BLaER1 treated with 17β-estradiol and CSF1 and Interleukin-3, amounts not matched to agents 10 nM and 100 nM (cell line): ENCODE results near the gene SLC5A2.
"Not testable (repeated sequence)": the region's sequence is repeated elsewhere in the genome, so short reads cannot be mapped to it uniquely, and the experiment has no call there.

Experiments used
- H3K27ac ChIP-seq, 11 experiments: shearing (Covaris generic); formaldehyde crosslinking; 2 replicates each; pipeline ENCODE4 v1.8.1; 2022
- H3K27me3 ChIP-seq, 11 experiments: shearing (Covaris generic); formaldehyde crosslinking; 2 replicates each; pipeline ENCODE4 v1.8.1; 2022
- H3K36me3 ChIP-seq, 11 experiments: shearing (Covaris generic); formaldehyde crosslinking; 2 replicates each; pipeline ENCODE4 v1.8.1; 2022
- H3K4me1 ChIP-seq, 10 experiments: shearing (Covaris generic); formaldehyde crosslinking; 2 replicates each; pipeline ENCODE4 v1.8.1; 2022
- H3K4me2 ChIP-seq, 11 experiments: shearing (Covaris generic); formaldehyde crosslinking; 2 replicates each; pipeline ENCODE4 v1.8.1; 2022
- H3K4me3 ChIP-seq, 10 experiments: shearing (Covaris generic); formaldehyde crosslinking; 2 replicates each; pipeline ENCODE4 v1.8.1; 2022
- H3K9ac ChIP-seq, 11 experiments: shearing (Covaris generic); formaldehyde crosslinking; 2 replicates each; pipeline ENCODE4 v1.8.1; 2022
- H3K9me3 ChIP-seq, 11 experiments: shearing (Covaris generic); formaldehyde crosslinking; replicated peaks in 1 of 11; 2 replicates each; pipeline ENCODE4 v1.8.1; 2022
- H4K20me1 ChIP-seq, 11 experiments: shearing (Covaris generic); formaldehyde crosslinking; 2 replicates each; pipeline ENCODE4 v1.8.1; 2022
- Cebpa-rat ChIP-seq, 11 experiments: shearing (Covaris generic); IDR thresholded peaks; 2 replicates each; pipeline ENCODE4 v1.8.1; 2022

SLC5A2 gene

DNA sequence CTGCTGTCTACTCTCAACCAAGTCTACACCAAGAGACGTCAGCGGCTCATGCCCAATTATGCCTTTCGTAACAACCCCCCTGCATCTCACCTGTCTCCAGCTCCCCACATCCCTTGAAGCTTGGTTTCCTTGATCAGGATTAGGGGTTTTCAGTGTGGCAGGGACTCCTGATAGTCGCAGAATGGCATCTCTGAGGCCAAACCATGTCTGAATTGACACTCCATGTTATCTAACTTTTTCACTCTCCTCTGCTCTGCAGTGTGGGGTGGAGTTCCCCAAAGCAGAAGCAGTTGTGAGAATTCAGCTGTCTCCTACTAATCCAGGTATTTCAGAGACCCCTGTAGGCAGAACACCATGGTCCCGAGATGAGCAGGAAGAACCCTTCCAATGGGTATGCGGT lies 39.1 kb downstream of the SLC5A2 start:
- Histone ChIP-seq H4K20me1 (no peaks in the 10 kb centered on the region), H3K27ac (no peak overlapping the region), H3K9ac (no peak overlapping the region), H3K4me2 (no peak overlapping the region), H3K4me3 (no peak overlapping the region), H3K4me1 (no peaks in the 10 kb centered on the region), H3K27me3 (no peaks in the 10 kb centered on the region), H3K9me3 (peaks cover 9 to 16% (median 12%) of the 10 kb centered on the region in 11 experiments; a peak in 19 of 22 replicates), H3K36me3 (no peaks in the 10 kb centered on the region)
- no peak for TF ChIP-seq Cebpa-rat (IDR thresholded peaks at IDR 0.05)

DNA sequence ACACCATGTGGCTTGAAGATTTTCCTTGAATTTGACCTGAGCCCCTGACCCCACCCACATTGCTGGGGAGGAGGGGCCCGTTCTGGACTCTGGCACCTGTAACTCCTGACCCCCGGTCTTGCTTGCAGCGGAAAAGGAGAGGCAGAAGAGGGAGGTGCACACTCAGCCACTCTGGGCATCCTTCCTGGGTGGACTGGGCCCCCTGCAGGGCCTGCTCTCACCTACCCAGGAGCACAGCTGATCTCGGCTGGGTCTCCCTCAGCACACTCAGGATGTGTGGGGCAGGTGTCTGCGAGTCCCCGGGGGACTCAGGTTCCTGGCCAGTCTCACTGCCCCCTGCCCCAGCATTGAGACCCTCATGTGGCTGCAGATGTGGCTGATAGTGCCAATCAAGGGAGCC lies 40.8 kb downstream of the SLC5A2 start:
- H3K4me3 ChIP-seq, H3K36me3 ChIP-seq, H3K27ac ChIP-seq, H3K4me2 ChIP-seq, H3K4me1 ChIP-seq, H4K20me1 ChIP-seq, H3K27me3 ChIP-seq, H3K9ac ChIP-seq: not testable (repeated sequence)
- H3K9me3 ChIP-seq = peaks cover 0 to 13% (median 4%) of the 10 kb centered on the region in 11 experiments; a peak in 5 of 22 replicates

- no peak overlapping the region for H3K4me2 ChIP-seq
- no peak overlapping the region for H3K4me3 ChIP-seq
- peaks cover 0 to 21% (median 8%) of the 10 kb centered on the region in 11 experiments; a peak in 7 of 22 replicates for H3K9me3 ChIP-seq
- no peak for TF ChIP-seq Cebpa-rat (IDR thresholded peaks at IDR 0.05)
- H4K20me1 ChIP-seq = no peaks in the 10 kb centered on the region
- no peak overlapping the region for H3K27ac ChIP-seq
- H3K9ac ChIP-seq = no peak overlapping the region
- no peaks in the 10 kb centered on the region for H3K36me3 ChIP-seq
- no peaks in the 10 kb centered on the region for H3K4me1 ChIP-seq
- H3K27me3 ChIP-seq = peaks cover 0 to 6% (median 3%) of the 10 kb centered on the region in 11 experiments; a peak in 5 of 22 replicates
These were observed 42.2 kb downstream of the SLC5A2 start for GRCh38 chr16:31525113-31525512.

- Histone ChIP-seq H3K9me3 (peaks cover 0 to 21% (median 8%) of the 10 kb centered on the region in 11 experiments; a peak in 7 of 22 replicates), H3K36me3 (no peaks in the 10 kb centered on the region), H3K4me3 (no peak within 1 kb of the TSS), H4K20me1 (no peaks in the 10 kb centered on the region), H3K9ac (no peak within 1 kb of the TSS), H3K27ac (no peak within 1 kb of the TSS), H3K27me3 (peaks cover 0 to 9% (median 3%) of the 10 kb centered on the region in 11 experiments; a peak in 5 of 22 replicates), H3K4me1 (no peaks in the 10 kb centered on the region), H3K4me2 (no peak within 1 kb of the TSS)
- TF ChIP-seq Cebpa-rat (IDR thresholded peaks at IDR 0.05) = no peak
These were observed 44.9 kb downstream of the SLC5A2 start, which contains the start of gene AHSP for GRCh38 chr16:31527734-31528274. TSS of gene AHSP (plus strand) at chr16:31527900. CDS start at chr16:31528140, 240 bp downstream.

GRCh38 chr16:31528523-31529107 lies 45.7 kb downstream of the SLC5A2 start:
- H3K4me1 ChIP-seq = no peaks in the 10 kb centered on the region
- no peak overlapping the region for H3K4me2 ChIP-seq
- no peak overlapping the region for H3K9ac ChIP-seq
- H3K27ac ChIP-seq = no peak overlapping the region
- no peaks in the 10 kb centered on the region for H4K20me1 ChIP-seq
- peaks cover 0 to 21% (median 8%) of the 10 kb centered on the region in 11 experiments; a peak in 7 of 22 replicates for H3K9me3 ChIP-seq
- H3K4me3 ChIP-seq = no peak overlapping the region
- H3K27me3 ChIP-seq = peaks cover 0 to 9% (median 3%) of the 10 kb centered on the region in 11 experiments; a peak in 5 of 22 replicates
- H3K36me3 ChIP-seq = no peaks in the 10 kb centered on the region
- no peak for TF ChIP-seq Cebpa-rat (IDR thresholded peaks at IDR 0.05)

DNA sequence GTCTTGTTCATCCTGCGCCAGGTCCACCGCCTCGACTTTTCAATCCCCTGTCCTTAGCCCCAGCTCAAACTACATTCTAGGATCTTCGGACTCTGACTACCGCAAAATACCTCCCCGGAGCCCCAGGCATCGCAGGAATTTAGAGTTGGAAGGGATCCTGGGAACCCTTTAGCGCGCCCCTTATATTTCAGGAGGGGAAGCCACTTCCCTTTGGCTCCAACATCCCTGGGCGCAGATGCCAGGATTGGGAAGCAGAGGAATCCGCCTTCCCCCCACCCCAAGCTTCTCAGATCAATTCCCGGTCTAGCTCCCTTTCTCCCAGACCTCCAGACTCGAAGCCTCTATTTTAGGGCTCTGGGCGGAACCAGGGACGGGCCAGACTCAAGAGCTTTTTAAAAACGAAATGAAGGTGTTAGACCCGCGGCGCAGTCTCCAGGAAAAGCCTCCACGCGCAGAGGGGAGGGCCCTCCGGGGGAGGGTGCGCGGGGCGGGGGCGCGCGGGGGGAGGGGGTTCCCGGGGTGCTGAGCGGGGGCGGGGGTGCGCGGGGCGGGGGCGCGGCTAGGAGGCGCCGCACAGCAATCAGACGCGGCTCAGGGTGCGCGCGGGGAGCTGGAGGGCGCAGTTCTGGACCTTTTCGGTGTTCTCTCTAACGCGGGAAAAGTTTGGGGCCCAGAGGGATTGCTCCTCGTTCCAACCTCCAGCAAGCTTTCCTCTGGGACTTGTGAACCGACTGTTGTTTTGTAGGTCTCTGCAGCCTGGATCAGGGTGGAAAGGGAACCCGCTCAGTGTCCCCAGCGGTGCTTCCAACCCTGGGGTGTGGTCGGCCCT lies 46.4 kb downstream of the SLC5A2 start:
- Histone ChIP-seq H3K4me3 (no peak overlapping the region), H3K36me3 (no peaks in the 10 kb centered on the region), H4K20me1 (no peaks in the 10 kb centered on the region), H3K27me3 (peaks cover 0 to 9% (median 3%) of the 10 kb centered on the region in 11 experiments; a peak in 5 of 22 replicates), H3K9me3 (peaks cover 0 to 21% (median 8%) of the 10 kb centered on the region in 11 experiments; a peak in 7 of 22 replicates), H3K4me1 (no peaks in the 10 kb centered on the region), H3K27ac (no peak overlapping the region), H3K4me2 (no peak overlapping the region), H3K9ac (no peak overlapping the region)
- TF ChIP-seq Cebpa-rat (IDR thresholded peaks at IDR 0.05) = no peak

- no peaks in the 10 kb centered on the region for H4K20me1 ChIP-seq
- H3K4me3 ChIP-seq = no peak overlapping the region
- no peak overlapping the region for H3K27ac ChIP-seq
- H3K27me3 ChIP-seq = peaks cover 0 to 9% (median 3%) of the 10 kb centered on the region in 11 experiments; a peak in 5 of 22 replicates
- no peak overlapping the region for H3K4me2 ChIP-seq
- TF ChIP-seq Cebpa-rat (IDR thresholded peaks at IDR 0.05) = no peak
- H3K9me3 ChIP-seq = peaks cover 0 to 21% (median 8%) of the 10 kb centered on the region in 11 experiments; a peak in 7 of 22 replicates
- H3K36me3 ChIP-seq = no peaks in the 10 kb centered on the region
- H3K4me1 ChIP-seq = no peaks in the 10 kb centered on the region
- no peak overlapping the region for H3K9ac ChIP-seq
These were observed 47.0 kb downstream of the SLC5A2 start for GRCh38 chr16:31529937-31530312.

GRCh38 chr16:31530405-31530804 lies 47.5 kb downstream of the SLC5A2 start:
- H3K36me3 ChIP-seq = no peaks in the 10 kb centered on the region
- no peak overlapping the region for H3K4me2 ChIP-seq
- H3K4me3 ChIP-seq = no peak overlapping the region
- no peak overlapping the region for H3K9ac ChIP-seq
- peaks cover 0 to 9% (median 3%) of the 10 kb centered on the region in 11 experiments; a peak in 5 of 22 replicates for H3K27me3 ChIP-seq
- peaks cover 0 to 21% (median 8%) of the 10 kb centered on the region in 11 experiments; a peak in 7 of 22 replicates for H3K9me3 ChIP-seq
- no peak overlapping the region for H3K27ac ChIP-seq
- no peaks in the 10 kb centered on the region for H3K4me1 ChIP-seq
- no peak for TF ChIP-seq Cebpa-rat (IDR thresholded peaks at IDR 0.05)
- H4K20me1 ChIP-seq = no peaks in the 10 kb centered on the region

GRCh38 chr16:31531096-31531495 lies 48.2 kb downstream of the SLC5A2 start:
- no peak for TF ChIP-seq Cebpa-rat (IDR thresholded peaks at IDR 0.05)
- H3K9ac ChIP-seq = no peak overlapping the region
- no peak overlapping the region for H3K27ac ChIP-seq
- H3K9me3 ChIP-seq = peaks cover 0 to 21% (median 8%) of the 10 kb centered on the region in 11 experiments; a peak in 7 of 22 replicates
- H3K27me3 ChIP-seq = peaks cover 0 to 9% (median 3%) of the 10 kb centered on the region in 11 experiments; a peak in 5 of 22 replicates
- H3K36me3 ChIP-seq = no peaks in the 10 kb centered on the region
- no peak overlapping the region for H3K4me3 ChIP-seq
- no peak overlapping the region for H3K4me2 ChIP-seq
- no peaks in the 10 kb centered on the region for H4K20me1 ChIP-seq
- no peaks in the 10 kb centered on the region for H3K4me1 ChIP-seq
